HS-27A (cell line): ENCODE results near the gene XYLT1.
"Not testable (repeated sequence)": the region's sequence is repeated elsewhere in the genome, so short reads cannot be mapped to it uniquely, and the experiment has no call there.

Source experiments
- DNase-seq: peaks from one replicate; pipeline ENCODE4 v3.0.0-alpha.2; 2012; ENCODE audit warnings: low read depth, missing footprints

XYLT1 gene

GRCh38 chr16:17470908-17471718 lies at the start of gene XYLT1:
Gene XYLT1 (minus strand): TSS chr16:17470960. CDS start chr16:17470796, 164 bp downstream.
- DNase-seq, result no peak

- DNase-seq, result no peak
These were observed 49.4 kb upstream of the XYLT1 start for GRCh38 chr16:17520111-17520510.

GRCh38 chr16:17519101-17519955 lies 48.6 kb upstream of the XYLT1 start:
- DNase-seq, result no peak

- no peak for DNase-seq
These were observed 47.7 kb upstream of the XYLT1 start for GRCh38 chr16:17518441-17518840.

- no peak for DNase-seq
These were observed 44.9 kb upstream of the XYLT1 start for GRCh38 chr16:17515421-17516210.

GRCh38 chr16:17512636-17513220 lies 42.0 kb upstream of the XYLT1 start:
- no peak for DNase-seq

- DNase-seq, result no peak
These were observed 40.6 kb upstream of the XYLT1 start for GRCh38 chr16:17511340-17511739.

- no peak for DNase-seq
These were observed 39.8 kb upstream of the XYLT1 start for GRCh38 chr16:17510567-17510966.

- no peak for DNase-seq
These were observed 38.4 kb upstream of the XYLT1 start for GRCh38 chr16:17509194-17509593.

- no peak for DNase-seq
These were observed 37.5 kb upstream of the XYLT1 start for GRCh38 chr16:17508303-17508702.

- DNase-seq, result not testable (repeated sequence)
These were observed 36.8 kb upstream of the XYLT1 start for GRCh38 chr16:17507516-17507915.

GRCh38 chr16:17505828-17506227 lies 35.1 kb upstream of the XYLT1 start:
- not testable (repeated sequence) for DNase-seq

- no peak for DNase-seq
These were observed 33.3 kb upstream of the XYLT1 start for GRCh38 chr16:17504050-17504449.

GRCh38 chr16:17503331-17503730 lies 32.6 kb upstream of the XYLT1 start:
- no peak for DNase-seq

- no peak for DNase-seq
These were observed 30.6 kb upstream of the XYLT1 start for GRCh38 chr16:17501321-17501720.

- DNase-seq, result no peak
These were observed 28.6 kb upstream of the XYLT1 start for GRCh38 chr16:17499223-17499902.

GRCh38 chr16:17497648-17498047 lies 26.9 kb upstream of the XYLT1 start:
- DNase-seq, result no peak

- DNase-seq, result no peak
These were observed 26.1 kb upstream of the XYLT1 start for GRCh38 chr16:17496891-17497290.

- DNase-seq, result no peak
These were observed 22.3 kb upstream of the XYLT1 start for GRCh38 chr16:17493012-17493411.

GRCh38 chr16:17491140-17491662 lies 20.4 kb upstream of the XYLT1 start:
- no peak for DNase-seq

GRCh38 chr16:17488506-17488905 lies 17.7 kb upstream of the XYLT1 start:
- no peak for DNase-seq
